ENCODE measurements around the gene CNTN6.

The CNTN6 gene

GRCh38 chr3:1442271-1442670 lies 349.4 kb downstream of the CNTN6 start:
- DNase-seq, result no peak

DNA sequence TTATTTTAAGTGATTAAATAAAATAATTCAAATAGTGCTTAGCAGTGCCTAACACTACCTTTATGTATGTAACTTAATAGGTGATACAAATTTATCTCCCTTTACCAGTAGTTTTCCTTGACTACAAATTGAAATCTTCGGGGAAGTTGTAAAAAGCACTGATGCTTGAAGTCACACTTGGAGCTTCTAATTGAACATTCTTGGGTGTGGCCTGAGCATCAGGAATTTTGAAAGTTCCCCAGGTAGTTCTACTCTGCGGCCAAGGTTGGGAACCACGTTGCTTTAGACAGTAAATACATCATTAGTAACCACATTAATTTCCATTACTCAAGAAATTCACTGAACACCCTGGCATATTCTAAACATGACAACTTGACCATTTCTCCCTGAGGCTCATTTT lies 351.4 kb downstream of the CNTN6 start:
- no peak for DNase-seq

DNA sequence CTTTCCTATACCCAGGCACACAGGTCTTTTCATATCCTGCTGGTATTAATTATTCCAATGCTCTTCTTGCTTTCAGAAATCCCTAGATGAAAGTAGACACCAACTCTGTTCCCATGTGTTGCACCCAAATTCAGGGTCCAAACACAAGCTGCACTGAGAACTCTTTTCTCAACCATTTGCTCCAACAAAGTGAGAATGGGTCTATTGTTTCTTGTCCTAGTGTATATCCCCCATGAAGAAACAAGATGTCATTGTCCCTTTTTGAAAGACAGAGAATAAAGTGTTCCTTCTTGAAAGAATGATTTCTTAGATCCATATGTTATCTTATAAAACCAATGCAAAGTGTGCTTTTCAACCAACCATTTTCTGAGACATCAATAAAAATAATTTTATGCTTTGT lies 353.7 kb downstream of the CNTN6 start:
- DNase-seq, result no peak

DNA sequence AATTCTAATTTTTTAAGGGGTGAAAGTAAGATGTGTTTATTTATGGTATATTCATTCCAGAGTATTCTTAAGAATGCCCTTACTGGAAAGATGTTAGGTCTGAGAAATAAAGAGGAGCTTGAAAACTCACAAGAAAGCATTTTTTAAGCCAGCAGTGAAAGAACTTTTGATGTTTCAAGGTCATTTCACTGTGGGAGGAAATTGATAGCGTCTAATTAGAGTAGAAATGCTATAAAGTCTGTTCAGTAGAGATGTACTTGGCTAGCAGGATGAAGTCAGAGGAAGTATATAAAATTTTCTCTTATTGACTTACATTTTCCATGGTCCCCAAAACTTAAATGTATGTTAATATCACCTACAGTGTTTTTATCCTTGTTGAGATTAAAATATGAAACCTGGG lies 354.6 kb downstream of the CNTN6 start:
- no peak for DNase-seq

- no peak for DNase-seq
These were observed 355.6 kb downstream of the CNTN6 start for GRCh38 chr3:1448443-1448842.

Measured in activated CD4-positive, alpha-beta T cell treated with anti-CD3 and anti-CD28 coated beads, Interleukin-10, Interleukin-2, amounts not matched to agents 100 ng/mL and 50 ng/mL, durations not matched to agents 16 hours and 8 hours (primary cell).